HEK293 (cell line): Measurements from ENCODE around the gene CYP27A1.
A peak's percentile ranks its signal among the peaks of the same experiment; 100 is the strongest.

Experiments
- CTCF ChIA-PET: fragments of 350-600 bp; formaldehyde crosslinking; extraction: SDS; loops from one replicate; lab custom pipeline; 2021; ENCODE audit warnings: antibody characterized with exemption; lab: Yijun Ruan, JAX
- POLR2A ChIA-PET: fragments of 300-600 bp; formaldehyde crosslinking; extraction: SDS; loops from one replicate; lab custom pipeline; 2020; ENCODE audit warnings: antibody characterized with exemption, inconsistent platforms; lab: Yijun Ruan, JAX
- H3K27ac ChIP-seq: fragments of 200-500 bp; sonication (Bioruptor generic); 2 replicates; pipeline ENCODE4 v1.5.1; 2014; ENCODE audit warnings: low read depth, low read length, control low read depth, inconsistent platforms; ENCODE audit errors: extremely low read depth
- H3K36me3 ChIP-seq, 2 experiments: fragments of 200-500 bp in 1 of 2; sonication (Bioruptor generic) in 1 of 2; 1 replicate in 1 of 2; 2 replicates in 1 of 2; pipeline ENCODE4 v1.5.1; 2014 to 2017; ENCODE audit warnings: inconsistent platforms in 2 of 2, low read length in 2 of 2; ENCODE audit not compliant: control insufficient read depth in 2 of 2, insufficient read depth in 1 of 2
- H3K4me1 ChIP-seq: fragments of 200-500 bp; sonication (Bioruptor generic); 2 replicates; pipeline ENCODE4 v1.5.1; 2014; ENCODE audit warnings: mild to moderate bottlenecking, low read length, inconsistent platforms; ENCODE audit not compliant: control insufficient read depth, insufficient read depth
- H3K4me3 ChIP-seq: 2 replicates; pipeline ENCODE4 v1.5.1; 2011; ENCODE audit warnings: low read depth, mild to moderate bottlenecking, control low read depth, low read length, moderate library complexity
- H3K9me3 ChIP-seq: fragments of 200-500 bp; sonication (Bioruptor generic); 2 replicates; pipeline ENCODE4 v1.5.1; 2014; ENCODE audit warnings: low read depth, low read length, inconsistent platforms; ENCODE audit not compliant: control insufficient read depth, insufficient read depth
- ELK4 ChIP-seq: IDR thresholded peaks from 2 replicates; pipeline ENCODE4 v1.6.1; 2011; ENCODE audit warnings: mild to moderate bottlenecking, low read depth, low read length, borderline replicate concordance
- ZNF341 ChIP-seq: fragments of 450-650 bp; formaldehyde crosslinking; IDR thresholded peaks from 2 replicates; pipeline ENCODE4; 2016; ENCODE audit warnings: low read depth, missing biosample characterization, missing genetic modification characterization

The CYP27A1 gene

GRCh38 chr2:218863021-218863520, 81.1 kb downstream of the CYP27A1 start:
- H3K4me1 ChIP-seq: peaks cover 4% of the 10 kb centered on the region

More at GRCh38 chr2:218863021-218863520, 81.1 kb downstream of the CYP27A1 start:
- no peak overlapping the region for H3K4me3 ChIP-seq
- no peaks in the 10 kb centered on the region for H3K36me3 ChIP-seq
- TF ChIP-seq ELK4: no peak
- peak; percentile 43; the same call in 1 of the 2 replicates for TF ChIP-seq ZNF341 (tag by site-specific recombination)
- H3K9me3 ChIP-seq: no peaks in the 10 kb centered on the region
- no peak overlapping the region for H3K27ac ChIP-seq
- ChIA-PET POLR2A (no interaction called here), CTCF (interaction anchor here (0.9 to 10.4 kb wide), 2 partner anchors 13 to 35 kb away, joined by 3 to 71 read pairs; no protein-coding TSS in a partner anchor)
